ENCODE data around the gene TNRC6A. TPM values are rescaled to one million over a fixed set of nuclear protein-coding genes. Genes with fewer than 3 reads are reported as not detected.
"Not testable (repeated sequence)": the region's sequence is repeated elsewhere in the genome, so short reads cannot be mapped to it uniquely, and the experiment has no call there.

Gene TNRC6A
- total RNA-seq, 4 donors from 2014 or later, result 26.3 to 120 (median 49.2) TPM

GRCh38 chr16:24841291-24841690 is 111.8 kb downstream of the TNRC6A start:
- H3K27me3 ChIP-seq, result no peaks in the 10 kb centered on the region
- H3K4me1 ChIP-seq, result peaks cover 3% of the 10 kb centered on the region
- no peak overlapping the region for H3K27ac ChIP-seq
- no peaks in the 10 kb centered on the region for H3K9me3 ChIP-seq
- H3K4me3 ChIP-seq, result no peak overlapping the region
- H3K36me3 ChIP-seq, result no peaks in the 10 kb centered on the region
- no peak for DNase-seq (ENCODE audit: low spot score in 2 of 2)
- no peak for TF ChIP-seq POLR2AphosphoS5 (IDR thresholded peaks at IDR 0.05)
- TF ChIP-seq CTCF (IDR thresholded peaks at IDR 0.05), result no peak
- TF ChIP-seq EP300 (IDR thresholded peaks at IDR 0.05), result no peak
- TF ChIP-seq POLR2A (IDR thresholded peaks at IDR 0.05), result no peak

- H3K27me3 ChIP-seq, result no peaks in the 10 kb centered on the region
- no peak for DNase-seq (ENCODE audit: low spot score in 2 of 2)
Measured at GRCh38 chr16:24844101-24845030, 114.9 kb downstream of the TNRC6A start.

GRCh38 chr16:24845031-24845365 is 115.5 kb downstream of the TNRC6A start:
- DNase-seq (ENCODE audit: low spot score in 2 of 2); H3K36me3 ChIP-seq; H3K27me3 ChIP-seq; H3K27ac ChIP-seq; H3K4me3 ChIP-seq; H3K4me1 ChIP-seq; H3K9me3 ChIP-seq: not testable (repeated sequence)
- 97% methylated on average over 2 of the region's 2 CpGs for WGBS

More at GRCh38 chr16:24844101-24845030, 114.9 kb downstream of the TNRC6A start:
- 77% methylated on average over 17 of the region's 17 CpGs for WGBS
- no peaks in the 10 kb centered on the region for H3K9me3 ChIP-seq
- H3K4me1 ChIP-seq, result no peaks in the 10 kb centered on the region
- TF ChIP-seq CTCF (IDR thresholded peaks at IDR 0.05) (no peak), POLR2A (IDR thresholded peaks at IDR 0.05) (no peak), EP300 (IDR thresholded peaks at IDR 0.05) (no peak), POLR2AphosphoS5 (IDR thresholded peaks at IDR 0.05) (no peak)
- H3K4me3 ChIP-seq, result no peak overlapping the region
- no peaks in the 10 kb centered on the region for H3K36me3 ChIP-seq
- no peak overlapping the region for H3K27ac ChIP-seq

- Histone ChIP-seq H3K27ac (no peak within 1 kb of the TSS), H3K4me1 (no peaks in the 10 kb centered on the region), H3K36me3 (no peaks in the 10 kb centered on the region), H3K27me3 (no peaks in the 10 kb centered on the region), H3K9me3 (no peaks in the 10 kb centered on the region), H3K4me3 (no peak within 1 kb of the TSS)
- WGBS, result 83% methylated on average over 21 of the region's 21 CpGs
- TF ChIP-seq CTCF (IDR thresholded peaks at IDR 0.05) (no peak), EP300 (IDR thresholded peaks at IDR 0.05) (no peak), POLR2AphosphoS5 (IDR thresholded peaks at IDR 0.05) (no peak), POLR2A (IDR thresholded peaks at IDR 0.05) (no peak)
- no peak for DNase-seq (ENCODE audit: low spot score in 2 of 2)
Measured at GRCh38 chr16:24845726-24846547, 116.5 kb downstream of the TNRC6A start, which contains the start of gene SLC5A11. TSS of gene SLC5A11 (plus strand) at chr16:24845963. CDS start at chr16:24858644, 12,681 bp downstream.

- DNase-seq (ENCODE audit: low spot score in 2 of 2), result no peak
- no peaks in the 10 kb centered on the region for H3K27me3 ChIP-seq
- no peaks in the 10 kb centered on the region for H3K9me3 ChIP-seq
- H3K4me3 ChIP-seq, result no peak overlapping the region
- no peak overlapping the region for H3K27ac ChIP-seq
- WGBS, result 70% methylated on average over 8 of the region's 8 CpGs
- no peaks in the 10 kb centered on the region for H3K36me3 ChIP-seq
- TF ChIP-seq EP300 (IDR thresholded peaks at IDR 0.05) (no peak), POLR2A (IDR thresholded peaks at IDR 0.05) (no peak), CTCF (IDR thresholded peaks at IDR 0.05) (no peak), POLR2AphosphoS5 (IDR thresholded peaks at IDR 0.05) (no peak)
- no peaks in the 10 kb centered on the region for H3K4me1 ChIP-seq
Measured at GRCh38 chr16:24846548-24847357, 117.3 kb downstream of the TNRC6A start.
